ENCODE results near the gene ROBO1. TPM values are rescaled to one million over a fixed set of nuclear protein-coding genes. Genes with fewer than 3 reads are reported as not detected.
A peak's percentile ranks its signal among the peaks of the same experiment; 100 is the strongest.

Gene ROBO1
- total RNA-seq, 1 donor from 2014 or later: 10.8 TPM

DNA sequence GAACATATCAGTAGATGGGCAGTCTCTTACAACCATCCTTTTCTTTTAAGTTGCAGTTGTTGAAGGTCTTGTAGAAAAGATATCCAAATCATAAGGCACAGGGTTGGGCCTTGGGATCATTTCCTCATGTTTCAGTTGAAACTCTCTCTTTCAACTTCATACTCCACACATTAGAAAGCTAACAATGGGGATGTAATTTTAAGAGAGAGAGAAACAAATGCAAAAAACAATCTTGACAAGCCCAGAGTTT lies 747.9 kb downstream of the ROBO1 start:
- no peak for DNase-seq (ENCODE audit: missing footprints)

DNA sequence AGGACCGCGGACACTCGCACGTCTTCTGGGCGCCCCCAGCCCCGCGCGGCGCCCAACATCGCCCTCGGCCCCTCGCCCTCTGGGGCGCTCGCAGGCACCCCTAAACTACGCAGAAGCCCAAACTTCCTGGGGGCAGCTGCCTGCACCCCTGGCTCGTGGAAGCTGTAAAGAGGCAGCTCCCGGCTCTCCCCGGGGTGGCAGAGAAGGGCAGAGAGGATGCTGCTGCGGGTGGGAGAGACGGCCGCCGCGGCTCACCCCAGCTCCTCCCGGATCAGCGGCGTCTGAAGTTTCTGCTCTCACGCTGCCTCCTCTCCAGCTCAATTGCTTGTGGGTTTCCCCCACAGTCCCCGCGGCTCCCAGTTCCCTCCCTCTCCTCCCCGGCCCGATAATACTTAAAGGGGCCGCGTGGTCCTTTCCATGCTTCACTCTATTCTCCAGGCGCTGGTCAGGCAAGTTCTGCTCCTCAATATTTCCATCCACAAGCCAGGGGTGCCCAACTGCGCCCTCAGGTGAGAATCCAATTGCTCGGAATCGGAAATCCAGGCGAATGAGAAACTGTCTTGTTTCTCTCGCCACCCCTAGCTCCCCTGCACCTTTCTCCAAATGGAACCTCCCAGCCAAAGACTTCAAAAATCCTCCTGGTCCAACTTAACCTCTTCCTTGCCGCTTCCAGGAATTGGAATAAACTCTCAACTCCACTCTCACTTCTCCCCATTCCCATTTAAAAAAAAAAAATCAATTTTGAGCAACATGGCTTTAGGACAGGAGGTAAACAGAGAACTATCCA lies 748.5 kb downstream of the ROBO1 start:
- ATAC-seq: peak; percentile 92
- peak; percentile 86 for DNase-seq (ENCODE audit: missing footprints)
- intact Hi-C loops (cut with DNase I): loop anchor here (5.0 kb wide), 1 partner anchor 357 kb away; no protein-coding TSS in a partner anchor

More for the DNA sequence above, 747.9 kb downstream of the ROBO1 start:
- no peak for ATAC-seq
- intact Hi-C loops (cut with DNase I): loop anchor here (5.0 kb wide), 1 partner anchor 358 kb away; no protein-coding TSS in a partner anchor

DNA sequence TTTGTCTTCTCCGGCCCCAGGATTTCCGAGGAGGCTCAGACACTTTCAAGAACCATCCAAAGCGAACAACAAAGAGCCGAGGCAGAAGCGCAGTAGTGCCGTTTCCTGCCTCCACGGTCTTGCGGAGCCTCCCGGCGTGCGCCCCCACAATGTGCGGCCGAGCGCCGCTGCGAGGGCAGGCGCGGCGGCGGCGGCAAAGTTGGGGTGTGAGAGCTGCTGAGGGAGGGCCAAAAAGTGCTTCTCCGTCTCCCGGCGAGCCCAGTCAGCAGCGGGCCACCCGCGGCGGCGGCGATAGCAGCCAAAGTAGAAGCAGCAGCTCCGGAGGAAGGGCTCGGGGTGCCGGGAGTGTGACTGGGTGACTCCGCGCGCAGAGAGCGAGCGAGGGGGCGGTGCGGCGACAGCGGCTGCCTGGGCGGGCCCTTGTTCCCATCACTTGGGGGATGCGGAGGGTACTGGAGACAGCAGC lies 749.1 kb downstream of the ROBO1 start:
- ATAC-seq (peak; percentile 78), DNase-seq (ENCODE audit: missing footprints) (peak; percentile 79)
- intact Hi-C loops (cut with DNase I): loop anchor here (5.0 kb wide), 1 partner anchor 356 kb away; no protein-coding TSS in a partner anchor

DNA sequence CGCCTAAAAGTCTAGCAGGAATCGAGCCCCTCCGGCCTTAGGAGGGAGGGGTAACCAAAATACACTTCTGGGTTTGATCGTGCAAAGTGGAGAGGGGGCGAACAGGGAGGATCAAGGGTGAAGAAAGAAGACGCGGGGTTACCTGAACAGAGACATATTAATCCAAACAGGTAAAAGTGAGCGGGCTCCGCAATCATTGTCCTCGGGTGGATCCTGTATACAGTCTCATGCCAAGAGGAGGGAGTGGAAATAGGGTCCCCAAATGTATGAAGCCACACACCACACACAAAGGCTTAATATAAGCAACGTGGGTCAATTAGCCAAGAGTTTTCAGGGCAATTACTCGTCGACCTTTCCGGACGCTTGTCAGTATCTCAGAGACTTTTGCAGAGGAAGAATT lies 749.5 kb downstream of the ROBO1 start:
- DNase-seq (ENCODE audit: missing footprints) (no peak), ATAC-seq (no peak)
- intact Hi-C loops (cut with DNase I): loop anchor here (5.0 kb wide), 1 partner anchor 356 kb away; no protein-coding TSS in a partner anchor

DNA sequence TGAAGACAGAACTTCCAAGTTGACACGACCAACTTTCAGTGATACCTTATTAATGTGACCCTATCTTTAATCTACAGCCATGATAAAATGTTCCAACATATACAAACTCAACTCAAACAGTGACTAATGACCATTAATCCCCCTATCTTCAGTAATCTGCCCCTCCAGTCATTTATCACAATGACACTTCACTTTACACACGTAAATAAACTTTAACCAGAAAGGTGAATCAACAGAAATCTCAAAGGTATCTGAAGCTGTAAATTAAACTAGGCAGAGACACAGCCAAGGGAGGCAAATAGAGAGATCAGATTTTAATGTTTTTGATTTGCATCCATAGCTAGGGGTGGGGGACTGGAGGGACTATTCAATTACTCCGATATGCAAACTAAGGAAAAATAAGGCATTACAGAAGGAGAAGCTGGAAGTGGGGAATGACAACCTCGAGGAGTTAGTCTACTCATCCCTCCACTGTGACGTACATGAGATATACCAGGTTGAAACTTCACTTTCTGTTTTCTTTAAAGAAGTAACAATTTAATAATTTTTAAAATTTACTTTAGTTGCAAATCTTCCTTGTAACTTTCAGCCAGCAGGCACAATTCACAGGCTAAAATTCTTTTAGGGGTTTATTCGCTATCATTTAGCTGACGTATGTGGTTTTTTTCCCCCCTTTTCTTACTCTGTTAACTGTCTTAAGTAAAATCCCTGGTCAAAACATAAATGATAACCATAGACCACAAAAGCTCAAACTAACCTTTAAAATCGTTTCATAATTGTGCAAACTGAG lies 751.0 kb downstream of the ROBO1 start:
- intact Hi-C loops (cut with DNase I): loop anchor here (5.0 kb wide), 1 partner anchor 354 kb away; no protein-coding TSS in a partner anchor
- no peak for DNase-seq (ENCODE audit: missing footprints)
- ATAC-seq: no peak

DNA sequence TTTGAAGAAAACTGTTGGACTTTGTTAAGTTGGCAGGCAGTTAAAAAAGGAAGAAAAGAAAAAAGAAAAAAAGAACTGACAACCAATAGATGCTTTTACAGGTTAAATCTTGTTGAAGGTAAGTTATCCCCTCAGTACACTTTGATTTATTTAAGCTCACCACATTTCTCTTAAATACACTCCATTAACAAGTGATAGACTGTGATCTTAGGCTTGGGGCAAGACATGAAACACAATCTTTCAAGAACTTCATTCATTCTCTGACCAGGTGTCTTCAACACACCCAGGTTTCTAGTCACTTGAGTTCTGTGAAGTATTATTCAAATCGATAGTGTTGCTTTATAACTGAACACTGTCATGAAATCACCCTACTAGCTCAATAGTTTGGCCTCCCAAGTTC lies 751.9 kb downstream of the ROBO1 start:
- DNase-seq (ENCODE audit: missing footprints) (no peak), ATAC-seq (no peak)
- intact Hi-C loops (cut with DNase I): loop anchor here (5.0 kb wide), 1 partner anchor 354 kb away; no protein-coding TSS in a partner anchor

DNA sequence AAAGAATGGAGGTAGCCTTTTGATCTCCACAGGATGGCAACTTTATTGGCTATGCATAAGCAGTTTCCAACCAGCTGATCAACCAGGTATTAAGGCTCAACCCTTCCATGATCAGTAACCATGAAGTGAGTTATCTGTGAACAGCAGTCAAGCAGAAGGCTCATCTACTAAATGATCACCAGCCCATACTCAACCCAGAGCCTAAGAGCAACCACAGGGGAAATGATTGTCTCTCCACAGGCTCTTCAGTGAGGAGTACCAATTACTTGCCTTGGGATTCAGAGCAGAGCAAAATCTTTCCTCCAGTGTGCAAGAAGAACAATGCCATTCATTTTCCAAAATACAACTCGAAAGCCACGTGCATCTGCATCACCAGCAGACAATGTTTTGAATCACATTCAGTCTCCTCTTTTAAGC lies 754.8 kb downstream of the ROBO1 start:
- ATAC-seq (no peak), DNase-seq (ENCODE audit: missing footprints) (no peak)
- intact Hi-C loops (cut with DNase I): no loop called here

DNA sequence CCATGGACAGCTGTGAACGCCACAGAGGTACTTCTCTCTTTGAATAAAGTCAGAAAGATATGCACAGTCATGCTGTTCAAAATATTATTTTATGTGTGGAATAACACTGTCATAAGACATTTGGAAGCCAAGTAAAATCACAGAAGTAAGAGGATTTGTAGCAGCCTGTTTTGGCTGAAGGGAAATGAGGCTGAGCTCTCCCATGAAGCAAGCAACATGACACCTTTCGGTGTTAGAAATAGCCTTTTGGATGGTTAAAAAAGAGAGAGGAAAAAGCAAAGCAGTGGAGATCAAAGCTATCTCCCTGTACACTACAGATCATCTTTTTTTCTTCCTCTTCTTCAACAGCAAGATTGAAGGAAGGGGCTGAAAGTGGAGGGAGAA lies 755.3 kb downstream of the ROBO1 start:
- intact Hi-C loops (cut with DNase I): no loop called here
- ATAC-seq (peak; percentile 20), DNase-seq (ENCODE audit: missing footprints) (no peak)

DNA sequence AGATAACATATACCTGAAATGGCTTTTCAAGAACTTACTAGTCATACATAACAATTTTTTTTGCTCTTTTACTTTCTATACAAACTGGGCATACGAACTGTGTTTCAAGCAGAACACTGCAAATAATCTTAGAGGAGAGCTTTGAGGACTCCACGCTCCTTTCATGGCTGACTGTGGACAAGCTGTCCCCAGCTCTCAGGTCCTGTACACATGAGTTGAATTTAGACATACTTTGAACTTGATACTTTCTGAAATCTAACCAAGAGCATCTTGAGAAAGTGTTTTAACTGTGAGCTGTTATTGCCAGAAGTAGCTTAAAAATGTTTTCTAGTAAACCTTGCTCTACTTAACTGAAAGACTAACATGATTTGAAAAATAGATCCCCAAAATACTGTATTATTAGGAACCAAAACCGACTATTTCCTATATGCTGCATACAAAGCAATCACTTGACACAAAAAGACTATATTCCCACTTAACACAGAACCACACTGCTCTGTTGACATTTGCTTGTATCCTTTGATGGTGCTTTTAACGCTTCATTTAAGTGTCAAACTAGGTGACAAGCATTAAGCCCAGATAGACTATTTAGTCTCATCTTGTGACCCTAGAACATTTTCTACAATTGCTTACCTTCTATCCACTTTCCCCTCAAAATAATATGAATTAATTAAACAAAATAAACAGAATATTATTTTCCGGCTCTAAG lies 755.8 kb downstream of the ROBO1 start:
- intact Hi-C loops (cut with DNase I): no loop called here
- ATAC-seq: no peak

DNA sequence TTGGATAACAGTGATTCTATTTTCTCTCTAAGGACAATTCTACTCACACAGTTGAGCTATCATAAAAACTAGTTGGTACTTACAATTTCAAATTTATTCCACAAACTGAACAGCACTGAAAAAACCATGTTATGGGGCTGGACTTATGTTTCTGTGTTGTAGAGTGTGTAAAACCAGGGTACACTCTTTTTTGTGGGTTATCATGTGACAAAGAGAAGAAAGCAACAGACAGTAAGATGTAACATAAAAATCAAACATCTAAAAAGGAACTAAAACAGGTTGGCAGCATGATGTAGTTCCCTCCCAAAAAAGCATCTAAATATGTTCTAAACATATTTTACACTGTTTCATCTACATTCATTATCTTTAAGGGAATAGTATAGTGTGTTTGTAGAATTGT lies 757.9 kb downstream of the ROBO1 start:
- DNase-seq (ENCODE audit: missing footprints) (no peak), ATAC-seq (no peak)
- intact Hi-C loops (cut with DNase I): no loop called here

More for the DNA sequence above, 755.8 kb downstream of the ROBO1 start:
- DNase-seq (ENCODE audit: missing footprints): no peak

DNA sequence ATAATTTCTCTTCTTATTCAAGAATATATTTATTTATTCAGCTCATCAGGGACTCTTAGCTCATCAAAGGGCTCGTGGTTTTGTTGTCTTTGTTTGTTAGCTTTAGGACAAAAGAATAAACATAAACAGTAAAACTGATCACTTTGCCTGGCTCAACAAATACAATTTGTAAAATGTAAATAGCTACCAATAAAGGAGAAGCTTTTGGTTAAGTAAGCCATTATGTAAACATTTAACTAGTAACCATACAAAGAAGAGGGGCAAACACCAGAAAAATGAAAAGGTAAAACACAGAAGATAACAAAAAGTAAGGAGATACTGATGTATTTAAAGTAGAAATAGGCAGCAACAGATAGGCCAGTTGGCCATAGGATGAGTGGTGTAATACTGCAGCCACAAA lies 761.7 kb downstream of the ROBO1 start:
- intact Hi-C loops (cut with DNase I): no loop called here
- ATAC-seq: no peak
- no peak for DNase-seq (ENCODE audit: missing footprints)

DNA sequence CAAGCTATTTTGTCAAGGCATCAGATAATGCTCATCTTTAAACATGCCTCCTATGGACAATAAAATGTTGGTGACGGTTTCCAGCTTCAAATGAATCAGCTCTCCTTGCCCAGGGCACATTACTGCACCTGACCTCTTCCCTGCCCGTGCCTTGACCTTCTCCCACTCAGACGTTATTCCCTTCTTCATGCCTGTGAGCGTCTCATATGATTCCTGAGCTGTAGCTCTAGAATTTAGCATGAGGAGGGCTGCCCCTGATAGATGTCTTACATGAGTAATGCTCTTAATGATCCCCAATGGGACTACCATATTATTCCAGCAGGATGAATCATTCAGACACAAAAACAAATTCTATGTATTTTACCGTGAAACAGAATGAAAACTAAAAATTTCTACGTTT lies 762.7 kb downstream of the ROBO1 start:
- DNase-seq (ENCODE audit: missing footprints) (no peak), ATAC-seq (no peak)
- intact Hi-C loops (cut with DNase I): no loop called here

DNA sequence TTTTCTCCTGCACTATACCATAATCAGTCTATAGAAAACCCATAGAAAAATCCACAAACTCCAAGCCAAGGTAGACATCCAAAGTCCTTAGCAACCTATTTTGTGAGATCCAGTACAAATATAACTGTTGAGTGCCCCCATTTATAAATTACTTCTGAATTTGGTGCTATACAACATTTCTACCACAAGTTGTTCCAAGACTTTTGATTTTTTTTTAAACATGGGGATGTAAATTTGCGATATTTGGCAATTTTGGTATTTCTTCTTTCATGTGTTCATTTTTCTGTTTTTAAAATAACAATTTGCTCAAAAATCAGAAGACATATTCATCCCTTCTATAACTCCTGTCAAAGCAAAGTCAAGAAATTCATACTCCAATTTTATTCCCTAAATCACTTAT lies 763.8 kb downstream of the ROBO1 start:
- DNase-seq (ENCODE audit: missing footprints) (no peak), ATAC-seq (no peak)
- intact Hi-C loops (cut with DNase I): no loop called here

DNA sequence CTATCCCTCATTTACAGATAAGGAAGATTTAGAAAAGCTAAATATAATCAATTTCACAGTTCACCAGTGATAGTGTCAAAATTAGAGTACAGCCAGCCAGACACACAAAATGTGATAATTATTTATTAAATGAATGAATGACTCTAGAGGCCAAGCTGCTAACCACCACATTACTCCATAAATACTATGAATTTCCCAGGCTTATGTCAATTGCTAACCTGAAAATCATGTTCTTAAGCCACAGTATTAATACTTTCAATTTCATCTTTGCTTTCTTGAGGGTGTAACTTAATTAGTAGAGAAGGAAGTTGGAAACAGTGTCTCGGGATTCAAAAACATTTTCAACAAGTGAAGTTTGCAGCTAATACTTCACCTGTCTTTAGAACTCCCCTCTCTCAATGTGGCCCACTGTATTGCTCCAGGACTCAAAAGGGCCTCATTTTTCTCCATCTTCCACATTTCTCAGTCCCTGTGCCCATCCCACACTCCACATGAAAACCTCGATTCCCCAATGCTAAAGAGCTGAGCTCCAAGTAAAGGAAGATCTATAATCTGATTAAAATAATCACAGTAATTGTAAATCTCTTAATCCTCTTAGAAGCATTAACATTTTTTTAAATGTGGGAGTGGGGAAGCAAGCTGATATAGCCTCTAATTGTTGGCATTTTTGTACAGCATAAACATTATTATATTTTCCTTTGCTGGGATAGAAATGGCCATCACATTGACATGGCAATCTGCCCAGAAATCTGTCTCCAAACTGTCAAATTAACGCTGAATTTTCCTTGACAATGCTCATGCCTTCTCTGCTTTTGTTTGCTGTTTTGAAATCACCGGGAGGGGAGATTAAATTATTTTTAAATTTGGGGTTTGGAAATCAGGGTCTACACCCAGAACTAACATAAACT lies 765.1 kb downstream of the ROBO1 start:
- intact Hi-C loops (cut with DNase I): no loop called here
- ATAC-seq (no peak), DNase-seq (ENCODE audit: missing footprints) (no peak)

DNA sequence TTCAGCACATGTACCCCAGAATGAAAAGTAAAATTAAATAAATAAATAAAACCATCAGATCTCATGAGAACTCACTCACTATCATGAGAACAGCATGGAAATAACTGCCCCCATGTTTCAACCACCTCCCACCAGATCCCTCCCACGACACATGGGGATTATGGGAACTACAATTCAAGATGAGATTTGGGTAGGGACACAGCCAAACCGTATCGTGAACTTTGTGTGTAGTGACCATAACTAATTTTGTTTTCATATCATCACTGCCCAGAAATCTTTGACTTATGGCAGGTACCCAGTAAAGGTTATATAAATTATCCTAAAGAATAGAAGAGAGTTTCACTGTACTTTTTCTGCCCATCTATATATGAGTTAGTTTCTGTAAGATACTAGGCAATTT lies 766.5 kb downstream of the ROBO1 start:
- intact Hi-C loops (cut with DNase I): no loop called here
- no peak for ATAC-seq
- no peak for DNase-seq (ENCODE audit: missing footprints)

DNA sequence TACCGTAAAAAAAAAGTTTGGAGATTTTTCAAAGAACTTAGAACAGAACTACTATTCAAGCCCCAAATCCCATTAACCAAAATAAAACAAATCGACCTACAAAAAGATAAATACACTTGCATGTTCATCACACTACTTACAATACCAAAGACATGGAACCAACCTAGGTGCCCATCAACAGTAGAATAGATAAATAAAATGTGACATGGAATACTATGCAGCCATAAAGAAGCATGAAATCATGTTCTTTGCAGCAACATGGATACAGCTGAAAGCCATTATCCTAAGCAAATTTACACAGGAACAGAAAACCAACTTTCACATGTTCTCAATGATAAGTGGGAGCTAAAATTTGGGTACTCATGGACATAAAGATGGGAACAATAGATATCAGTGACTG lies 768.7 kb downstream of the ROBO1 start:
- ATAC-seq (no peak), DNase-seq (ENCODE audit: missing footprints) (no peak)
- intact Hi-C loops (cut with DNase I): no loop called here

DNA sequence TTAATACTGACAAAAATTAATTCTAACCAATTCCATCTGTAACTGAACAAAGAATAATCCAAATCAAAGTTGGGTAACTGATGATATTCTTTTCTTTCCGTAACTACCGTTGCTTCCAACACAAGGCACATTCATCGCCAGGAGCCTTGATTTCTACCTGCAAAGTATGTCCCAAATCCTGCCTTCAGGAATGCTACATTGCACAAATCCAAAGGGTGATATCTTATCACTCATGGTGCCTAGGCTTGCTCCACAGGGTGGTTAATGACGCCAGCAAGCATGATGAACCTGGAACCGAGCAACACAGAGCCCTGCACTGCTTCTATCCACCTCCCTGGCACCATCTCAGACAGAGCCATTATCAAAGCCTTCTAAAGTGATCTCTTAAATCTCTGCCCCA lies 772.7 kb downstream of the ROBO1 start:
- intact Hi-C loops (cut with DNase I): no loop called here
- DNase-seq (ENCODE audit: missing footprints) (no peak), ATAC-seq (no peak)

DNA sequence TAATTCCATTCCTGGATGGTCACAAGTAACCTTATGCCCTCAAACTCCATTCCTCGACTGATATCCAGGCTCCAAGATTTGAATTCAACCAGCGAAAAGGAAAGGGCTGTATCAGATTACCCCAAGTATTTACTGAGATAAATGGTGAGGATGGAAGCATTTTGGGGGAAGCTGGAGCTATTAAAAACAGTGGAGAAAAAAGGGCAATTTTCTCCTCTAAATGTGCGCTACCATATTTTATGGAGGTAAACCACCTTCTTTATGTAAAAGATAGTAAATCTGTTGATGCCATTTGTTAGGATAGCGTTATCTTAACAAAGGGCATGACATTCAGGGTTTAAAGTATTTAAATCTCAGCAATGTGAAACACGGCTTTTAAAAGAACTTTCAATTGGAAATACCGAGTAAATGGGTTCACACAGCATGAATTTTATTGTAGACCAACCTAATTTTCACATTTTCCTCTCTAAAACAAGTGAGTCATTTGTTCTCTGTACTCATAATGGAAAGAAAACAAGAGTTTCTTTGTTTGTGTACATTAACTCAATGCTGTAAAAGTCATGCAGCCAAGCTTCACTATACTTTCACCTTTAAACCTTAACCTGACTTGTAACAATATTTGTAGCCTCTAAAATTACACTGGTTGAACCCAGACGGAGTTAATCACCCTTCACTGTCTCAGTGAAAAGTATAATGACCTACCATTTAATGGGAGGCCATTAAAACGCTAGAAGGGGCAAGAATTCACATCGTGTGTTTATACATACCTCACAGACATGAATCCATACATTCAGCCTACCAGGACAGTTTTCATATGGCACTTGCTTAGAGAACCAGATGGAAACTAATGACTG lies 773.4 kb downstream of the ROBO1 start:
- no peak for ATAC-seq
- intact Hi-C loops (cut with DNase I): no loop called here
- DNase-seq (ENCODE audit: missing footprints): no peak

All from Right ventricle myocardium inferior (tissue), 1 donor.